IMR-90 (cell line): ENCODE results near the gene RAD18. TPM values are rescaled to one million over a fixed set of nuclear protein-coding genes. Genes with fewer than 3 reads are reported as not detected.

Source experiments
- ATAC-seq: fragments of 200-7000 bp; cut with Tn5 transposase; 2 replicates; pipeline ENCODE4 v1.9.1; 2020; ENCODE audit warnings: low read depth, mild to moderate bottlenecking, moderate library complexity
- BruUV-seq: library from RNA; stranded (reverse); fragments of 400-500 nt; replicated peaks from 2 replicates; lab custom pipeline; 2021; lab: Mats Ljungman, UMichigan
- CTCF ChIA-PET: fragments of 300-600 bp; formaldehyde crosslinking; extraction: SDS; loops from one replicate; lab custom pipeline; 2021; ENCODE audit warnings: antibody characterized with exemption; lab: Yijun Ruan, JAX
- POLR2A ChIA-PET: fragments of 300-600 bp; sonication (Branson Sonifier 250); formaldehyde crosslinking; loops from one replicate; lab custom pipeline; 2022; ENCODE audit warnings: antibody characterized with exemption; ENCODE audit not compliant: unreplicated experiment; lab: Charles Lee
- DNase-seq: peaks from one replicate; pipeline ENCODE4 v3.0.0; 2013
- H2AFZ ChIP-seq: replicated peaks from 2 replicates; pipeline ENCODE3; 2013; ENCODE audit warnings: low read length, mild to moderate bottlenecking; ENCODE audit not compliant: poor library complexity
- H2AK5ac ChIP-seq: 2 replicates; pipeline ENCODE4 v1.6.1; 2013; ENCODE audit warnings: low read depth, low read length, inconsistent platforms
- H2AK9ac ChIP-seq: replicated peaks from 2 replicates; pipeline ENCODE3; 2013; ENCODE audit warnings: mild to moderate bottlenecking, low read depth, low read length, moderate library complexity; ENCODE audit not compliant: poor library complexity
- H2BK120ac ChIP-seq: 2 replicates; pipeline ENCODE4 v1.6.1; 2013; ENCODE audit warnings: low read depth, low read length, inconsistent platforms
- H2BK15ac ChIP-seq: 3 replicates; pipeline ENCODE4 v1.6.1; 2013; ENCODE audit warnings: low read depth, low read length, inconsistent platforms
- H2BK20ac ChIP-seq: 2 replicates; pipeline ENCODE4 v1.6.1; 2013; ENCODE audit warnings: low read depth, mild to moderate bottlenecking, inconsistent platforms, low read length, moderate library complexity
- H2BK5ac ChIP-seq: 2 replicates; pipeline ENCODE4 v1.6.1; 2013; ENCODE audit warnings: mild to moderate bottlenecking, low read depth, low read length, inconsistent platforms; ENCODE audit not compliant: poor library complexity, severe bottlenecking
- H3K14ac ChIP-seq: replicated peaks from 2 replicates; pipeline ENCODE4 v1.6.1; 2013; ENCODE audit warnings: low read depth, low read length, inconsistent platforms
- H3K18ac ChIP-seq: 2 replicates; pipeline ENCODE4 v1.6.1; 2013; ENCODE audit warnings: low read depth, low read length, control low read depth
- H3K23ac ChIP-seq: 2 replicates; pipeline ENCODE4 v1.6.1; 2013; ENCODE audit warnings: low read depth, low read length, inconsistent platforms
- H3K27ac ChIP-seq: 2 replicates; pipeline ENCODE4 v1.5.1; 2013; ENCODE audit warnings: mild to moderate bottlenecking, control low read depth, low read length; ENCODE audit not compliant: insufficient read depth
- H3K27me3 ChIP-seq: 2 replicates; pipeline ENCODE4 v1.6.1; 2013; ENCODE audit warnings: low read length; ENCODE audit not compliant: control insufficient read depth, insufficient read depth
- H3K36me3 ChIP-seq: 2 replicates; pipeline ENCODE4 v1.6.1; 2013; ENCODE audit warnings: low read length, mixed read lengths; ENCODE audit not compliant: control insufficient read depth, insufficient read depth
- H3K4ac ChIP-seq: 2 replicates; pipeline ENCODE4 v1.6.1; 2013; ENCODE audit warnings: low read depth, low read length, inconsistent platforms
- H3K4me1 ChIP-seq: 2 replicates; pipeline ENCODE4 v1.6.1; 2013; ENCODE audit warnings: low read length, mixed read lengths; ENCODE audit not compliant: control insufficient read depth, insufficient read depth
- H3K4me2 ChIP-seq: 2 replicates; pipeline ENCODE4 v1.6.1; 2013; ENCODE audit warnings: low read depth, mild to moderate bottlenecking, control low read depth, low read length, moderate library complexity
- H3K4me3 ChIP-seq: 2 replicates; pipeline ENCODE4 v1.5.1; 2013; ENCODE audit warnings: low read depth, mild to moderate bottlenecking, control low read depth, low read length, moderate library complexity; ENCODE audit not compliant: insufficient read depth
- H3K56ac ChIP-seq: 2 replicates; pipeline ENCODE4 v1.6.1; 2013; ENCODE audit warnings: low read length, inconsistent platforms; ENCODE audit not compliant: insufficient read depth; ENCODE audit errors: extremely low read depth
- H3K79me1 ChIP-seq, 2 experiments: 2 replicates each; pipeline ENCODE4 v1.6.1; 2013; ENCODE audit warnings: low read length in 2 of 2, inconsistent platforms in 1 of 2, low read depth in 1 of 2
- H3K9ac ChIP-seq: 2 replicates; pipeline ENCODE4 v1.6.1; 2013; ENCODE audit warnings: low read depth, low read length, control low read depth
- H3K9me1 ChIP-seq: 2 replicates; pipeline ENCODE4 v1.6.1; 2013; ENCODE audit warnings: low read length, inconsistent platforms; ENCODE audit not compliant: insufficient read depth
- H3K9me3 ChIP-seq: 2 replicates; pipeline ENCODE4 v1.6.1; 2013; ENCODE audit warnings: low read length; ENCODE audit not compliant: control insufficient read depth, insufficient read depth
- H4K20me1 ChIP-seq: 2 replicates; pipeline ENCODE4 v1.6.1; 2013; ENCODE audit warnings: low read length, inconsistent platforms; ENCODE audit not compliant: insufficient read depth
- H4K5ac ChIP-seq: 2 replicates; pipeline ENCODE4 v1.6.1; 2013; ENCODE audit warnings: mild to moderate bottlenecking, low read depth, low read length, control low read depth
- H4K8ac ChIP-seq, 2 experiments: 2 replicates each; pipeline ENCODE4 v1.6.1; 2013; ENCODE audit warnings: low read depth in 2 of 2, low read length in 2 of 2, control low read depth in 1 of 2, inconsistent platforms in 1 of 2
- H4K91ac ChIP-seq: 2 replicates; pipeline ENCODE4 v1.6.1; 2013; ENCODE audit warnings: low read depth, low read length, inconsistent platforms; ENCODE audit not compliant: insufficient read depth
- CEBPB ChIP-seq: IDR thresholded peaks from 2 replicates; pipeline ENCODE4 v1.6.1; 2012; ENCODE audit warnings: low read depth, low read length, improper control_type of control experiment
- CHD1 ChIP-seq: IDR thresholded peaks from 2 replicates; pipeline ENCODE4 v1.6.1; 2012; ENCODE audit warnings: low read depth, low read length, improper control_type of control experiment
- FOS ChIP-seq: fragments of 150-350 bp; IDR thresholded peaks from 2 replicates; pipeline ENCODE4 v1.6.1; 2016; ENCODE audit warnings: low read depth, low read length
- MAFK ChIP-seq: IDR thresholded peaks from 2 replicates; pipeline ENCODE4 v1.6.1; 2012; ENCODE audit warnings: low read depth, low read length, improper control_type of control experiment
- MAZ ChIP-seq: IDR thresholded peaks from 2 replicates; pipeline ENCODE4 v1.6.1; 2012; ENCODE audit warnings: low read depth, mild to moderate bottlenecking, low read length, improper control_type of control experiment, moderate library complexity, borderline replicate concordance
- MXI1 ChIP-seq: IDR thresholded peaks from 2 replicates; pipeline ENCODE4 v1.6.1; 2012; ENCODE audit warnings: low read depth, mild to moderate bottlenecking, low read length, moderate library complexity, borderline replicate concordance
- NFE2L2 ChIP-seq: fragments of 150-350 bp; IDR thresholded peaks from 2 replicates; pipeline ENCODE4 v1.6.1; 2016; ENCODE audit warnings: low read depth, mild to moderate bottlenecking, low read length
- POLR2A ChIP-seq: IDR thresholded peaks from 2 replicates; pipeline ENCODE4 v1.6.1; 2012; ENCODE audit warnings: mild to moderate bottlenecking, low read depth, low read length
- RAD21 ChIP-seq: IDR thresholded peaks from 2 replicates; pipeline ENCODE4 v1.6.1; 2012; ENCODE audit warnings: low read length, improper control_type of control experiment
- SMC3 ChIP-seq: fragments of 150-350 bp; IDR thresholded peaks from 2 replicates; pipeline ENCODE4 v1.6.1; 2016; ENCODE audit warnings: low read depth, mild to moderate bottlenecking, antibody characterized with exemption, low read length, moderate library complexity
- WGBS, 2 experiments: methylation state at CpG; one replicate each; pipeline versions ENCODE4 v1.1.5 to v1.1.7; 2013; ENCODE audit warnings: missing lambda C conversion rate in 2 of 2; ENCODE audit not compliant: insufficient read length in 1 of 2; ENCODE audit errors: extremely low coverage in 2 of 2; 5-methylcytosine and 5-hydroxymethylcytosine counted together
- dilution Hi-C: fragments of 300-500 bp; cut with HindIII; formaldehyde crosslinking; loops from one replicate; pipeline ENCODE4 v1.14.3; 2018; ENCODE audit warnings: low sequenced_read_pairs; ENCODE audit not compliant: unreplicated experiment
- in situ Hi-C: fragments of 300-500 bp; cut with MboI; formaldehyde crosslinking; loops from 3 replicates; pipeline ENCODE4 v1.14.3; 2019; ENCODE audit warnings: low sequenced_read_pairs, inconsistent platforms, mixed read lengths
- intact Hi-C: fragments of 100-400 bp; cut with micrococcal nuclease; formaldehyde crosslinking; loops from 2 replicates; pipeline ENCODE4 v1.10.0; 2022
- polyA plus RNA-seq, 3 experiments: library from polyadenylated mRNA; depleted of rRNA; stranded (reverse); fragments of >200 nt; gene quantifications; 2 replicates each; pipeline ENCODE4 v1.2.3, GENCODE V29; 2012; ENCODE audit warnings: low replicate concordance in 1 of 3
- total RNA-seq: library from RNA; depleted of rRNA; stranded (reverse); fragments of >200 nt; gene quantifications from 2 replicates; pipeline ENCODE4 v1.2.3, GENCODE V29; 2012

RAD18 gene
- total and polyA plus RNA-seq, 2 of the 4 experiments (the other 2 are of a cell fraction) = 8.2 to 17.2 TPM

- ChIA-PET CTCF (interaction anchor here (1.6 kb wide), 1 partner anchor 195 kb away, joined by 7 read pairs; the partner anchor contains the start of gene OXTR), POLR2A (no interaction called here)
- Histone ChIP-seq H3K27me3 (peaks cover 2% of the 10 kb centered on the region; the same call in 1 of the 2 replicates), H4K91ac (peak overlapping the region; percentile 33; the same call in 1 of the 2 replicates), H3K56ac (no peak overlapping the region), H2BK20ac (peak overlapping the region; percentile 4; the same call in 1 of the 2 replicates), H3K23ac (no peak overlapping the region), H4K5ac (no peak overlapping the region; the same call in 1 of the 2 replicates), H3K4ac (no peak overlapping the region), H3K4me1 (peaks cover 5% of the 10 kb centered on the region), H3K14ac (no peak overlapping the region), H3K36me3 (no peaks in the 10 kb centered on the region), H2AK5ac (no peak overlapping the region), H4K8ac (peak overlapping the region; percentile 88 to 99; a peak in 3 of 4 replicates), H2AFZ (peak overlapping the region; percentile 73), H4K20me1 (no peaks in the 10 kb centered on the region), H2BK15ac (no peak overlapping the region; the same call in 2 of the 3 replicates), H3K9me3 (no peaks in the 10 kb centered on the region), H3K18ac (no peak overlapping the region), H3K4me3 (no peak overlapping the region), H3K79me1 (peaks cover 12 to 16% of the 10 kb centered on the region in 2 experiments), H2AK9ac (no peak overlapping the region), H3K27ac (no peak overlapping the region), H3K9ac (no peak overlapping the region), H2BK120ac (peak overlapping the region; percentile 62), H2BK5ac (no peak overlapping the region), H3K9me1 (no peaks in the 10 kb centered on the region), H3K4me2 (no peak overlapping the region)
- dilution Hi-C loops (no loop called here), intact Hi-C loops (loop anchor here (5.0 to 10.0 kb wide), 3 partner anchors 77 to 520 kb away; no protein-coding TSS in a partner anchor), in situ Hi-C loops (loop anchor here (10.0 kb wide), 1 partner anchor 190 kb away; no protein-coding TSS in a partner anchor)
- no peak for ATAC-seq
- DNase-seq = peak; percentile 70
- no peak for TF ChIP-seq CHD1
- no peak for TF ChIP-seq POLR2A
- TF ChIP-seq RAD21 = no peak
- no peak for TF ChIP-seq CEBPB
- TF ChIP-seq MAZ = no peak
- TF ChIP-seq FOS = no peak
- TF ChIP-seq NFE2L2 = no peak
- no peak for TF ChIP-seq MAFK
- TF ChIP-seq MXI1 = no peak
- TF ChIP-seq SMC3 = no peak
- BruUV-seq = no TSS peak
- 94% methylated on average over 3 of the region's 11 CpGs; no CpG with 5 or more reads in 1 of the 2 experiments for WGBS, 2 experiments
Measured at GRCh38 chr3:8964436-8965370, 1.4 kb upstream of the RAD18 start.
